Hematopoietic multipotent progenitor cell treated with erythropoietin and hydrocortisone succinate and interleukin-3 and kit ligand, for 15 days (in vitro differentiated cells): ENCODE results near the gene PPP1R1A.

Experiments
- DNase-seq: peaks from one replicate; pipeline ENCODE4 v3.0.0-alpha.2; 2015; ENCODE audit warnings: low spot score

PPP1R1A gene

DNA sequence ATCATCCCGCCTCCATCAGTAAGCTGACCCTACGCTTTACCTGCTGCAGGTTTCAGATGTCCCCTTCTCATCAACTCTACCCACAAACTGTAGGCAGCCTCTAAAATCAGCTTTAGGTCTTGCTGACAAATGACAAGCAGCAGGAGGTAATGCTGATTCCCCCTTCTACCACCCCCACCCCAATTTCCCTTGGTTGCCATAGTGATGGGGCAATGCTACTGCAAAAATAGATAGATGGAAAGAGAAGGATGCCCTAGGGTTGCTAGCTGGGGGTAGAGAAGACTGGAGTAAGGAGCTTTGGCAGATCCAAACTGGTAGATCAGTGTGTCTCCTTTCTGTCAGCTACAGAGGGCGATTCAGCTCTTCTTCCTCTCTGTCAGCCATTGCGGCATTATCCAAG lies 58.9 kb downstream of the PPP1R1A start:
- DNase-seq, result no peak
